AG04450 (cell line): ENCODE data around the gene ZNF428. TPM values are rescaled to one million over a fixed set of nuclear protein-coding genes. Genes with fewer than 3 reads are reported as not detected.

Experiments
- CTCF ChIA-PET: fragments of 300-600, 350-600 bp; formaldehyde crosslinking; extraction: SDS; loops from one replicate; lab custom pipeline; 2022; ENCODE audit warnings: antibody characterized with exemption, inconsistent platforms; lab: Charles Lee
- POLR2A ChIA-PET: fragments of 350-600 bp; formaldehyde crosslinking; extraction: SDS; loops from one replicate; lab custom pipeline; 2021; ENCODE audit warnings: antibody characterized with exemption, inconsistent platforms; lab: Yijun Ruan, JAX
- DNase-seq: peaks from one replicate; pipeline ENCODE4 v3.0.0-alpha.2; 2011; ENCODE audit warnings: low read depth, low spot score
- H3K27ac ChIP-seq: one replicate; pipeline ENCODE4 v1.5.1; 2012; ENCODE audit warnings: low read depth, low read length, control low read depth
- H3K27me3 ChIP-seq: one replicate; pipeline ENCODE4 v1.6.0; 2012; ENCODE audit warnings: low read length; ENCODE audit not compliant: control insufficient read depth, insufficient read depth
- H3K4me3 ChIP-seq: 2 replicates; pipeline ENCODE4 v1.5.1; 2011; ENCODE audit warnings: mild to moderate bottlenecking, low read depth, low read length, control low read depth
- H3K9me3 ChIP-seq: 2 replicates; pipeline ENCODE4 v1.5.1; 2012; ENCODE audit warnings: low read length; ENCODE audit not compliant: control insufficient read depth, insufficient read depth
- polyA plus RNA-seq: library from polyadenylated mRNA; depleted of rRNA; stranded (reverse); fragments of >200 nt; gene quantifications from 2 replicates; pipeline ENCODE4 v1.2.3, GENCODE V29; 2011
- TF ChIP-seq, protein P1 (sequence below): IDR thresholded peaks from 2 replicates; pipeline ENCODE4 v1.5.1; 2011; ENCODE audit warnings: low read depth, low read length, control low read depth, inconsistent platforms

The ZNF428 gene
- polyA plus RNA-seq, 1 experiment, result 18.7 TPM

DNA sequence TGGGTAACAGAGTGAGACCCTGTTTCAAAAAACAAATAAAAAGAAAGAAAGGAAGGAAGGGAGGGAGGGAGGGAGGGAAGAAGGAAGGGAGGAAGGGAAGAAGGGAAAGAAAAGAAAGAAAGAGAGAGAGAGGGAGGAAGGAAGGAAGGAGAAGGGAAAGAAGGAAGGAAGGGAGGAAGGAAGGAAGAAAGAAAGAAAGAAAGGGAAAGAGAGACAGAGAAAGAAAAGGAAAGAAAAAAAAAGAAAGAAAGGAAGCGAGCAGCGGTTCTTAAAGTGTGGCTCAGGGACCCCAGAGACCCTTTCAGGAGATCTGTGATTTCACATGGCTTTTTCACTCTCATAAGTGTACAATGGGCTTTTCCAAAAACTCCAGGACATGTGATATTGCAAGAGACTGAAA is 30.1 kb upstream of the ZNF428 start:
- H3K4me3 ChIP-seq, result no peak overlapping the region
- H3K9me3 ChIP-seq, result no peaks in the 10 kb centered on the region
- DNase-seq, result no peak
- ChIA-PET CTCF (no interaction called here), POLR2A (no interaction called here)
- TF ChIP-seq, protein P1, sequence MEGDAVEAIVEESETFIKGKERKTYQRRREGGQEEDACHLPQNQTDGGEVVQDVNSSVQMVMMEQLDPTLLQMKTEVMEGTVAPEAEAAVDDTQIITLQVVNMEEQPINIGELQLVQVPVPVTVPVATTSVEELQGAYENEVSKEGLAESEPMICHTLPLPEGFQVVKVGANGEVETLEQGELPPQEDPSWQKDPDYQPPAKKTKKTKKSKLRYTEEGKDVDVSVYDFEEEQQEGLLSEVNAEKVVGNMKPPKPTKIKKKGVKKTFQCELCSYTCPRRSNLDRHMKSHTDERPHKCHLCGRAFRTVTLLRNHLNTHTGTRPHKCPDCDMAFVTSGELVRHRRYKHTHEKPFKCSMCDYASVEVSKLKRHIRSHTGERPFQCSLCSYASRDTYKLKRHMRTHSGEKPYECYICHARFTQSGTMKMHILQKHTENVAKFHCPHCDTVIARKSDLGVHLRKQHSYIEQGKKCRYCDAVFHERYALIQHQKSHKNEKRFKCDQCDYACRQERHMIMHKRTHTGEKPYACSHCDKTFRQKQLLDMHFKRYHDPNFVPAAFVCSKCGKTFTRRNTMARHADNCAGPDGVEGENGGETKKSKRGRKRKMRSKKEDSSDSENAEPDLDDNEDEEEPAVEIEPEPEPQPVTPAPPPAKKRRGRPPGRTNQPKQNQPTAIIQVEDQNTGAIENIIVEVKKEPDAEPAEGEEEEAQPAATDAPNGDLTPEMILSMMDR, result no peak
- no peaks in the 10 kb centered on the region for H3K27me3 ChIP-seq
- H3K27ac ChIP-seq, result no peak overlapping the region

DNA sequence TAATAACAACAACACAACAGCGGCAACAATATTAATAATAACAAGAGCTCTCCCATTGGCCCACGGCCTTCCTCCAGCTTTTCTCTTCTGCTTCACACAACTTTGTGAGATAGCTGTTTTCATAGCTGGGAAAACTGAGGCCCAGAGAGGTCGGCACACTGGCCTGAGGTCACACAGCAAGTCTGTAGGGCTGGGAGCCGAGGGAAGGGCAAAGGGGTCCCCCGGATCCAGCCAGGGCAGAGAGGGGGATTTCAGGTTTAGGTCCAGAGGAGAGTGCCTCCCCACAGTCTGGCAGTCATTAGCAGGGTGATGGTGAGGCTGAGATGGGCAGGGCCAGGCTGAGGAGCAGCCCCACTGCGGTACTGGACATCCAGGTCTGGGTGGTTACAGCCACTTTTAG is 29.2 kb upstream of the ZNF428 start:
- Histone ChIP-seq H3K4me3 (no peak overlapping the region), H3K9me3 (no peaks in the 10 kb centered on the region), H3K27ac (no peak overlapping the region), H3K27me3 (no peaks in the 10 kb centered on the region)
- CTCF ChIA-PET, result interaction anchor here (1.0 to 1.2 kb wide), 2 partner anchors 20 to 93 kb away, joined by 3 read pairs; no protein-coding TSS in a partner anchor
- no peak for DNase-seq
- TF ChIP-seq, protein P1, result no peak
- POLR2A ChIA-PET, result no interaction called here

DNA sequence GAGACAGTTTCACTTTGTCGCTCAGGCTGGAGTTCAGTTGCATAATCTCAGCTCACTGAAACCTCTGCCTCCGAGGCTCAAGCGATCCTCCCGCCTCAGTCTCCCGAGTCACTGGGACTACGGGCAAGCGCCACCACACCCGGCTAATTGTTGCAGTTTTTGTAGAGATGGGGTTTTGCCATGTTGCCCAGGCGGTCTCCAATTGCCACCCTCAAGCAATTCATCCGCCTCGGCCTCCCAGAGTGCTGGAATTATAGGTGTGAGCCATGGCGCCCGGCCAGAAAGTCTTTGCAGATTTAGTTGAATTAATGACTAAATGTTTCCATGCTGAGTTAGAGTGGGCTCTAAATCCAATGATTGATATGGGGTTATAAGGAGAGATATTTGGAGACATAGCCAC is 24.8 kb upstream of the ZNF428 start:
- ChIA-PET POLR2A (no interaction called here), CTCF (no interaction called here)
- Histone ChIP-seq H3K4me3 (no peak overlapping the region), H3K27ac (no peak overlapping the region), H3K9me3 (no peaks in the 10 kb centered on the region), H3K27me3 (peaks cover 10% of the 10 kb centered on the region)
- no peak for DNase-seq
- TF ChIP-seq, protein P1, result no peak

DNA sequence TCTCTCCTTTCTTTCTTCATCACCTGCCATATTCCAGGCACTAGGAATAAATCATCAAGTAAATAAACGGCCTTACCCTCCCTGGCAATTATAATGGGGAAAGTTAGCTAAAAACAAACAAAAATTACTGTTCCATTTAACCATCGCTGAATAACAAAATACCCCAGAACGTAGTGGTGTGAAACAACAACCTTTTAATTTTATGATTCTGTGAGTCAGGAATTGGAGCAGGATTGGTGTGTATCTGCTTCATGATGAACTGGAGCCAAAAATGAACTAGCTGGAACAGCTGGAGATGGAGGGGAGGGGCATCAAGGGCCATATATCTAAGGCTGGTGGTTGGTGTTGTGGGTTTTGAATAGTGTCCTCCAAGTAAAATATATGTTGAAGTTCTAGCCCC is 23.9 kb upstream of the ZNF428 start:
- Histone ChIP-seq H3K27ac (no peak overlapping the region), H3K4me3 (no peak overlapping the region), H3K9me3 (no peaks in the 10 kb centered on the region), H3K27me3 (peaks cover 18% of the 10 kb centered on the region)
- DNase-seq, result no peak
- TF ChIP-seq, protein P1, result no peak
- CTCF ChIA-PET, result no interaction called here
- POLR2A ChIA-PET, result no interaction called here

DNA sequence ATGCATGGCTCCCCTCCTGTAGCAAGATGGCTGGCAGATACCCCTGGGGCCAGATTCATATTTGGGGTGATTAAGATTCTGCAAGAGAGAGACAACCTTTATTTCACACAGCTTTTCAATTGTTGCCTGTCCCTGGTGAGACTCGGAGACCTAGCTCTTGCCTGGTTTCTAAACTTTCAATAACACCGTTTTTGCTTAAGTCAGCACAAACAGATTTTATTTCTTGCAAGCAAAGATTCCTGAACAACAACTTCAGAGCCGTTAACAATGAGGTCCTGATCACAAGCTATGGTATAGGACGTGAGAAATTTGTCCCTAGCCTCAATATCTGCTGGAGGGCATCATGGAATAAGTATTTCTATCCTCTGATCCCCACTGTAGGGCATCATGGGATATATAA is 23.1 kb upstream of the ZNF428 start:
- TF ChIP-seq, protein P1, result no peak
- H3K27me3 ChIP-seq, result peaks cover 20% of the 10 kb centered on the region
- no peak overlapping the region for H3K27ac ChIP-seq
- no peak for DNase-seq
- no peak overlapping the region for H3K4me3 ChIP-seq
- CTCF ChIA-PET, result no interaction called here
- POLR2A ChIA-PET, result interaction anchor here (0.7 kb wide), 1 partner anchor 123 kb away, joined by 4 read pairs; no protein-coding TSS in a partner anchor
- H3K9me3 ChIP-seq, result no peaks in the 10 kb centered on the region
